ENCODE measurements around the gene MARK4. TPM values are rescaled to one million over a fixed set of nuclear protein-coding genes. Genes with fewer than 3 reads are reported as not detected.

The MARK4 gene
- polyA plus RNA-seq, 2 of the 4 experiments (the other 2 are of a cell fraction), result 6.3 to 7.8 TPM

GRCh38 chr19:45278087-45278486 is 27.0 kb downstream of the MARK4 start:
- TF ChIP-seq NFE2L2 (conservative IDR thresholded peaks at IDR 0.05; ENCODE audit: low read length) (no peak), MAZ (IDR thresholded peaks at IDR 0.05; ENCODE audit: borderline replicate concordance, low read depth, low read length) (no peak), BHLHE40 (IDR thresholded peaks at IDR 0.05; ENCODE audit: low read depth, low read length) (no peak)
- no peak overlapping the region for H3K4me2 ChIP-seq
- H3K4me3 ChIP-seq, result no peak overlapping the region
- H3K9me3 ChIP-seq, result no peaks in the 10 kb centered on the region
- no peak for FAIRE-seq
- no peak for ATAC-seq
- 91% methylated on average over 9 of the region's 10 CpGs for WGBS (ENCODE audit: missing lambda C conversion rate)
- no peak overlapping the region for H3K27ac ChIP-seq
- CTCF ChIA-PET, result no interaction called here
- no peaks in the 10 kb centered on the region for H3K4me1 ChIP-seq
- no peak for DNase-seq (ENCODE audit: low read depth in 1 of 2, low spot score in 1 of 2)
- POLR2A ChIA-PET, result no interaction called here

GRCh38 chr19:45279587-45280192 is 28.6 kb downstream of the MARK4 start:
- TF ChIP-seq RAD21 (conservative IDR thresholded peaks at IDR 0.05 in 1 of 2, IDR thresholded peaks at IDR 0.05 in 1 of 2) (no peak), EHF (CRISPR knock-in tag; IDR thresholded peaks at IDR 0.05) (no peak), KDM1A (IDR thresholded peaks at IDR 0.05; ENCODE audit: low read depth) (no peak), RNF2 (IDR thresholded peaks at IDR 0.05; ENCODE audit: borderline replicate concordance, low read depth) (no peak), NR3C1 (IDR thresholded peaks at IDR 0.05) (no peak), HOXB13 (CRISPR knock-in tag; IDR thresholded peaks at IDR 0.05; ENCODE audit: low read depth) (no peak), HES2 (IDR thresholded peaks at IDR 0.05) (no peak), HMGXB4 (CRISPR knock-in tag; IDR thresholded peaks at IDR 0.05; ENCODE audit: borderline replicate concordance) (no peak), ATOH8 (CRISPR knock-in tag; IDR thresholded peaks at IDR 0.05; ENCODE audit: low read depth) (no peak)
- FAIRE-seq, result no peak
- no peak overlapping the region for H3K4me3 ChIP-seq
- H3K4me1 ChIP-seq, result no peaks in the 10 kb centered on the region
- POLR2A ChIA-PET, result no interaction called here
- CTCF ChIA-PET, result no interaction called here
- no peak for DNase-seq (ENCODE audit: low read depth in 1 of 2, low spot score in 1 of 2)
- no peak overlapping the region for H3K4me2 ChIP-seq
- 92% methylated on average over 3 of the region's 3 CpGs for WGBS (ENCODE audit: missing lambda C conversion rate)
- H3K27ac ChIP-seq, result no peak overlapping the region
- no peak for ATAC-seq
- no peaks in the 10 kb centered on the region for H3K9me3 ChIP-seq

- no peak overlapping the region for H3K4me3 ChIP-seq
- ChIA-PET POLR2A (interaction anchor here (0.7 kb wide), 1 partner anchor 411 kb away, joined by 3 read pairs; the partner anchor contains the start of gene SNRPD2), CTCF (interaction anchor here (0.8 kb wide), 1 partner anchor 58 kb away, joined by 3 read pairs; no protein-coding TSS in a partner anchor)
- FAIRE-seq, result no peak
- no peak overlapping the region for H3K4me2 ChIP-seq
- no peak overlapping the region for H3K27ac ChIP-seq
- WGBS (ENCODE audit: missing lambda C conversion rate), result 89% methylated on average over 19 of the region's 19 CpGs
- TF ChIP-seq ZC3H11A (IDR thresholded peaks at IDR 0.05) (no peak), ATOH8 (CRISPR knock-in tag; IDR thresholded peaks at IDR 0.05; ENCODE audit: low read depth) (no peak), CBX8 (IDR thresholded peaks at IDR 0.05) (no peak), HDAC2 (IDR thresholded peaks at IDR 0.05) (no peak), PHF8 (IDR thresholded peaks at IDR 0.05; ENCODE audit: borderline replicate concordance, low read depth) (no peak), POLR2A (IDR thresholded peaks at IDR 0.05; ENCODE audit: low read length) (no peak), GATA3 (IDR thresholded peaks at IDR 0.05; ENCODE audit: borderline replicate concordance) (no peak), MYC (IDR thresholded peaks at IDR 0.05; ENCODE audit: borderline replicate concordance, low read length) (no peak), TP53 (CRISPR knock-in tag; IDR thresholded peaks at IDR 0.05) (no peak), ZFP36 (IDR thresholded peaks at IDR 0.05; ENCODE audit: borderline replicate concordance, partially characterized antibody) (no peak), RARB (CRISPR knock-in tag; IDR thresholded peaks at IDR 0.05) (no peak), REST (IDR thresholded peaks at IDR 0.05) (no peak), HOXB5 (CRISPR knock-in tag; IDR thresholded peaks at IDR 0.05) (no peak), NR3C1 (IDR thresholded peaks at IDR 0.05) (no peak)
- no peaks in the 10 kb centered on the region for H3K4me1 ChIP-seq
- no peak for ATAC-seq
- no peak for DNase-seq (ENCODE audit: low read depth in 1 of 2, low spot score in 1 of 2)
- H3K9me3 ChIP-seq, result no peaks in the 10 kb centered on the region
These were observed 29.4 kb downstream of the MARK4 start for GRCh38 chr19:45280471-45280961.
